Body of pancreas (tissue), 4 donors: ENCODE results near the gene SV2B. TPM values are rescaled to one million over a fixed set of nuclear protein-coding genes. Genes with fewer than 3 reads are reported as not detected.

Source experiments
- ATAC-seq: fragments of 150-250 bp; one replicate; pipeline ENCODE4 v1.9.1; 2016
- DNase-seq, 4 donors: peaks; one replicate each; pipeline ENCODE4 v3.0.0-alpha.2; 2019
- H3K27ac ChIP-seq, 4 donors: fragments of 200-600 bp; sonication (generic); 1 replicate in 3 of 4; 2 replicates in 1 of 4; pipeline versions ENCODE4 v1.5.1 to v1.6.1; 2016 to 2019; ENCODE audit warnings: mild to moderate bottlenecking in 1 of 4, mixed read lengths in 1 of 4, moderate library complexity in 1 of 4
- H3K27me3 ChIP-seq, 2 donors: fragments of 200-600 bp; sonication (generic); one replicate each; pipeline ENCODE4 v1.6.0; 2016; ENCODE audit warnings: mild to moderate bottlenecking in 1 of 2
- H3K36me3 ChIP-seq, 2 donors: fragments of 200-600 bp; sonication (generic); replicated peaks in 1 of 2; 2 replicates each; pipeline ENCODE4 v1.5.1; 2016; ENCODE audit warnings: low read depth in 2 of 2; ENCODE audit not compliant: insufficient read depth in 1 of 2
- H3K4me1 ChIP-seq: fragments of 200-600 bp; sonication (generic); one replicate; pipeline ENCODE4 v1.6.0; 2016
- H3K4me3 ChIP-seq, 2 donors: fragments of 200-600 bp; sonication (generic); 1 replicate in 1 of 2; 2 replicates in 1 of 2; pipeline ENCODE4 v1.5.1; 2016 to 2019
- H3K9me3 ChIP-seq, 3 donors: fragments of 200-600 bp; sonication (generic); 1 replicate in 2 of 3; 2 replicates in 1 of 3; pipeline ENCODE4 v1.5.1; 2016
- CTCF ChIP-seq, 7 experiments: fragments of 450-650 bp in 4 of 7; fragments of 200-600 bp in 3 of 7; sonication (generic) in 3 of 7; IDR thresholded peaks; one replicate each; pipeline ENCODE4 v1.5.1; 2016 to 2019; ENCODE audit warnings: antibody characterized with exemption in 7 of 7
- POLR2A ChIP-seq, 3 donors: fragments of 450-650 bp; IDR thresholded peaks; one replicate each; pipeline ENCODE4 v1.6.1; 2016; ENCODE audit warnings: antibody characterized with exemption in 3 of 3, mild to moderate bottlenecking in 2 of 3
- WGBS, 2 donors: methylation state at CpG; one replicate each; pipeline ENCODE4 v1.1.5; 2017; 5-methylcytosine and 5-hydroxymethylcytosine counted together
- intact Hi-C: fragments of 100-400 bp; cut with DNase I; formaldehyde crosslinking; loops from one replicate; pipeline ENCODE4 v1.15.1; 2023
- total RNA-seq, 2 donors: library from RNA; depleted of rRNA; stranded (reverse); fragments of >200 nt; gene quantifications; one replicate each; pipeline ENCODE4 v1.1.0, GENCODE V29; 2016

SV2B gene
- total RNA-seq, 2 donors from 2014 or later = 0.78 to 20.4 TPM

DNA sequence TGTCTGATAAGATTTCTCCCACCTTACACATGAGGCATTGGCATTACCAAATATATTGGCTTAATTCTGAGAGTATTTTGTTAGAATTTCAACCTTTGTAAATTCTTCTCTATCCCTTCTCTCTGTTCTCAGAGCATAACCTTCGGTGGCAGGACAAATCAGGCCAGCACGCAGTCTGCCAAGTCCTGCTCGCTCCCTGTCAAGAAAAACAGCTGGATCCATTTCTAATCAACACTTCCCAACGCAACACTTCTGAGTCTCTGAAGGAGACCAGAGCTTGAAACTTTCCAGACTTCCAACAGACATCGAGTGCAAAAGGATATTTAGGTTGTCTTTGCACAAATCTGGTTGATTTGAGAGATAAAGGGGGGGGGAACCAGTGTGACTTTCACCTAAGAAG, 125.7 kb downstream of the SV2B start:
- TF ChIP-seq CTCF (IDR thresholded peaks at IDR 0.05) (no peak), POLR2A (IDR thresholded peaks at IDR 0.05) (no peak)
- Histone ChIP-seq H3K4me1 (no peaks in the 10 kb centered on the region), H3K9me3 (no peaks in the 10 kb centered on the region), H3K27me3 (no peaks in the 10 kb centered on the region), H3K36me3 (no peaks in the 10 kb centered on the region), H3K4me3 (no peak overlapping the region), H3K27ac (no peak overlapping the region)
- WGBS, 2 donors = 49 to 67% methylated on average over 5 of the region's 5 CpGs
- DNase-seq (no peak), ATAC-seq (no peak)
- intact Hi-C loops = loop anchor here (5.0 kb wide), 1 partner anchor 168 kb away; no protein-coding TSS in a partner anchor

DNA sequence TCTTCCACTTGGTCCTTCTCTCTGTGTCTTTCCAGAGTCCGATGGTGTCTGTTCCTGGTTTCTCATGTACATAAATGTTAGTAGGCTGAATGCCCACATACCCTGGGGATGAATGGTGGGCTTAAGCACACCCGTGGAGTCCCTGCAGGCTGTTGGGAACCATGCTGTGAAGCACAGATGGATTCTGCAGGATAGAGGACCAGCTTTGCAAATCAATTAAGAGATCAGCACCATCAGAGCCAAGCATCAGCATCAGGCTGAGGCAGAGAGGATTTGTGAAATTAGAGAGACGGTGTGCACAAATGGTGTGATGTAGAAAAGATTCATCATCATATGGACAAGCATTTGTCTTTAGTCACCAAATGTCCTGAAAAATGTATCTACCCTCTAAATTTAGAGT, 127.1 kb downstream of the SV2B start:
- WGBS, 2 donors = 67 to 71% methylated on average over 3 of the region's 3 CpGs
- no peak for TF ChIP-seq CTCF (IDR thresholded peaks at IDR 0.05)
- TF ChIP-seq POLR2A (IDR thresholded peaks at IDR 0.05) = no peak
- no peak for DNase-seq
- intact Hi-C loops = loop anchor here (5.0 kb wide), 1 partner anchor 170 kb away; no protein-coding TSS in a partner anchor
- no peak for ATAC-seq
- Histone ChIP-seq H3K9me3 (no peaks in the 10 kb centered on the region), H3K4me3 (no peak overlapping the region), H3K27ac (no peak overlapping the region), H3K36me3 (no peaks in the 10 kb centered on the region), H3K4me1 (no peaks in the 10 kb centered on the region), H3K27me3 (no peaks in the 10 kb centered on the region)

GRCh38 chr15:91227766-91228165, 127.7 kb downstream of the SV2B start:
- no peak overlapping the region for H3K4me3 ChIP-seq
- H3K9me3 ChIP-seq = no peaks in the 10 kb centered on the region
- 52 to 57% methylated on average over 5 of the region's 5 CpGs for WGBS, 2 donors
- ATAC-seq = no peak
- intact Hi-C loops = loop anchor here (5.0 kb wide), 1 partner anchor 170 kb away; no protein-coding TSS in a partner anchor
- H3K27ac ChIP-seq = no peak overlapping the region
- no peak for DNase-seq
- H3K4me1 ChIP-seq = no peaks in the 10 kb centered on the region
- H3K36me3 ChIP-seq = no peaks in the 10 kb centered on the region
- no peaks in the 10 kb centered on the region for H3K27me3 ChIP-seq
- no peak for TF ChIP-seq POLR2A (IDR thresholded peaks at IDR 0.05)
- TF ChIP-seq CTCF (IDR thresholded peaks at IDR 0.05) = no peak

- Histone ChIP-seq H3K9me3 (no peaks in the 10 kb centered on the region), H3K4me3 (no peak overlapping the region), H3K36me3 (no peaks in the 10 kb centered on the region), H3K4me1 (no peaks in the 10 kb centered on the region), H3K27ac (no peak overlapping the region), H3K27me3 (no peaks in the 10 kb centered on the region)
- no peak for ATAC-seq
- 74 to 89% methylated on average over 3 of the region's 3 CpGs for WGBS, 2 donors
- no peak for DNase-seq
- TF ChIP-seq POLR2A (IDR thresholded peaks at IDR 0.05) = no peak
- no peak for TF ChIP-seq CTCF (IDR thresholded peaks at IDR 0.05)
- intact Hi-C loops = loop anchor here (5.0 kb wide), 1 partner anchor 171 kb away; no protein-coding TSS in a partner anchor
These were observed 128.3 kb downstream of the SV2B start for GRCh38 chr15:91228383-91228782.

DNA sequence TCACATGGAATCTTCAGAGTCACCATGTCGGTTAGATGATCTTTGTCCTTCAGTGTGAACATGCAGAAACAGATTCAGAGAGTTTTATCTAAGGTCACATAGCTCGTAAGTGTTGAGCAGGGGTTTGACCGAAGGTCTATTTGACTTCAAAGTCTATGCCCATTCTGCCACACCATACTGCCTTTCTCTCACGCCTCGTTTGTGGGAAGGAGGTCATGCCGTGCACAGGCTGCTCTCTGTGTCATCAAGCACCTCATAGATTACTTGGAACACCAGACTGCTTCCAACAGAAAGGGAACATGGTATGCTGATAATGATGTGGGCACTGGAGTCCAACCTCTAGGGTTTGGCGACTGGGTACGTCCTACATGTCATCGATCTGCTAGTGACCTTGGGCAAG, 128.8 kb downstream of the SV2B start:
- H3K36me3 ChIP-seq = no peaks in the 10 kb centered on the region
- WGBS, 2 donors = 39 to 40% methylated on average over 7 to 9 of the region's 9 CpGs
- H3K9me3 ChIP-seq = no peaks in the 10 kb centered on the region
- no peaks in the 10 kb centered on the region for H3K4me1 ChIP-seq
- no peak overlapping the region for H3K27ac ChIP-seq
- TF ChIP-seq POLR2A (IDR thresholded peaks at IDR 0.05) (no peak), CTCF (IDR thresholded peaks at IDR 0.05) (no peak)
- ATAC-seq (no peak), DNase-seq (no peak)
- intact Hi-C loops = loop anchor here (5.0 kb wide), 1 partner anchor 172 kb away; no protein-coding TSS in a partner anchor
- H3K4me3 ChIP-seq = no peak overlapping the region
- no peaks in the 10 kb centered on the region for H3K27me3 ChIP-seq
